Neural cell (in vitro differentiated cells): ENCODE measurements around the gene MTPN. TPM values are rescaled to one million over a fixed set of nuclear protein-coding genes. Genes with fewer than 3 reads are reported as not detected.

Source experiments
- H2AFZ ChIP-seq: fragments of 200-600, 300-800 bp; sonication (generic), shearing (Covaris generic); 2 replicates; pipeline ENCODE4 v1.6.0; 2014; ENCODE audit warnings: low read depth, mild to moderate bottlenecking, antibody characterized with exemption, low read length, moderate library complexity
- H3F3A ChIP-seq: fragments of 200-600 bp; shearing (Covaris generic); 2 replicates; pipeline ENCODE4 v1.6.1; 2016; ENCODE audit warnings: mild to moderate bottlenecking, moderate library complexity, mixed read lengths, antibody characterized with exemption, low read length; ENCODE audit not compliant: insufficient read depth, poor library complexity, severe bottlenecking
- H3K27ac ChIP-seq: fragments of 200-600, 300-800 bp; sonication (generic), shearing (Covaris generic); 2 replicates; pipeline ENCODE4 v1.5.1; 2014; ENCODE audit warnings: mild to moderate bottlenecking, low read length, moderate library complexity
- H3K27me3 ChIP-seq: fragments of 300-800, 200-600 bp; sonication (generic), shearing (Covaris generic); 2 replicates; pipeline ENCODE4 v1.6.0; 2014; ENCODE audit warnings: mild to moderate bottlenecking, low read depth, low read length, moderate library complexity; ENCODE audit not compliant: insufficient read depth
- H3K36me3 ChIP-seq: fragments of 300-800, 200-600 bp; sonication (generic), shearing (Covaris generic); 2 replicates; pipeline ENCODE4 v1.5.1; 2014; ENCODE audit warnings: mild to moderate bottlenecking, antibody characterized with exemption, low read length, moderate library complexity; ENCODE audit not compliant: insufficient read depth
- H3K4me2 ChIP-seq: fragments of 300-800, 200-600 bp; sonication (generic), shearing (Covaris generic); 2 replicates; pipeline ENCODE4 v1.6.0; 2014; ENCODE audit warnings: mild to moderate bottlenecking, low read length
- H3K4me3 ChIP-seq: fragments of 300-800, 200-600 bp; sonication (generic), shearing (Covaris generic); 2 replicates; pipeline ENCODE4 v1.5.1; 2014; ENCODE audit warnings: mild to moderate bottlenecking, low read length, moderate library complexity
- H3K79me2 ChIP-seq: fragments of 200-600 bp; shearing (Covaris generic); replicated peaks from 2 replicates; pipeline ENCODE4 v1.6.0; 2014; ENCODE audit warnings: mild to moderate bottlenecking, low read length, moderate library complexity; ENCODE audit not compliant: insufficient read depth
- H3K9ac ChIP-seq: fragments of 300-800, 200-600 bp; sonication (generic), shearing (Covaris generic); 2 replicates; pipeline ENCODE4 v1.6.1; 2016; ENCODE audit warnings: mild to moderate bottlenecking, low read length, mixed read lengths
- H3K9me2 ChIP-seq: fragments of 200-600 bp; shearing (Covaris generic); 2 replicates; pipeline ENCODE4 v1.6.1; 2016; ENCODE audit warnings: mild to moderate bottlenecking, low read length, mixed read lengths; ENCODE audit not compliant: insufficient read depth
- H3K9me3 ChIP-seq: fragments of 200-600, 300-800 bp; sonication (generic), shearing (Covaris generic); 2 replicates; pipeline ENCODE4 v1.6.1; 2016; ENCODE audit warnings: mild to moderate bottlenecking, mixed run types, low read length, moderate library complexity, mixed read lengths
- H4K20me1 ChIP-seq: fragments of 200-600 bp; shearing (Covaris generic); 2 replicates; pipeline ENCODE4 v1.6.1; 2016; ENCODE audit warnings: mild to moderate bottlenecking, mixed run types; ENCODE audit not compliant: insufficient read depth
- EP300 ChIP-seq: fragments of 450-650 bp; conservative IDR thresholded peaks from 2 replicates; pipeline ENCODE4 v1.6.1; 2014; ENCODE audit warnings: antibody characterized with exemption, mild to moderate bottlenecking, moderate library complexity; ENCODE audit not compliant: poor library complexity, severe bottlenecking
- EZH2 ChIP-seq: fragments of 200-600, 300-800 bp; shearing (Covaris generic), sonication (generic); IDR thresholded peaks from 2 replicates; pipeline ENCODE4 v1.6.1; 2014; ENCODE audit warnings: antibody characterized with exemption, low read length, borderline replicate concordance, mild to moderate bottlenecking; ENCODE audit not compliant: insufficient read depth, poor library complexity, severe bottlenecking
- MXI1 ChIP-seq: fragments of 450-650 bp; conservative IDR thresholded peaks from 2 replicates; pipeline ENCODE4 v1.6.1; 2014; ENCODE audit warnings: antibody characterized with exemption, mild to moderate bottlenecking; ENCODE audit not compliant: poor library complexity, severe bottlenecking
- POLR2AphosphoS5 ChIP-seq: IDR thresholded peaks from 2 replicates; pipeline ENCODE4 v1.6.1; 2012
- RAD21 ChIP-seq: fragments of 450-650 bp; conservative IDR thresholded peaks from 2 replicates; pipeline ENCODE4 v1.6.1; 2014; ENCODE audit warnings: antibody characterized with exemption, mild to moderate bottlenecking, moderate library complexity
- SMC3 ChIP-seq: fragments of 450-650 bp; conservative IDR thresholded peaks from 2 replicates; pipeline ENCODE4 v1.6.1; 2014; ENCODE audit warnings: antibody characterized with exemption, mild to moderate bottlenecking, moderate library complexity; ENCODE audit not compliant: poor library complexity
- TAF1 ChIP-seq: IDR thresholded peaks from 2 replicates; pipeline ENCODE4 v1.6.1; 2012; ENCODE audit warnings: low read depth
- polyA plus RNA-seq: library from polyadenylated mRNA; depleted of rRNA; stranded (reverse); fragments of >200 nt; gene quantifications from 2 replicates; pipeline ENCODE4 v1.2.3, GENCODE V29; 2014
- TF ChIP-seq, protein P1 (sequence below): IDR thresholded peaks from 2 replicates; pipeline ENCODE4 v1.6.1; 2012; ENCODE audit warnings: borderline replicate concordance
- TF ChIP-seq, protein P2 (sequence below): fragments of 450-650 bp; IDR thresholded peaks from 2 replicates; pipeline ENCODE4 v1.5.1; 2014; ENCODE audit warnings: antibody characterized with exemption, mild to moderate bottlenecking, moderate library complexity; ENCODE audit not compliant: poor library complexity, severe bottlenecking

MTPN gene
- polyA plus RNA-seq, 1 donor from 2014 or later, result 133 TPM

DNA sequence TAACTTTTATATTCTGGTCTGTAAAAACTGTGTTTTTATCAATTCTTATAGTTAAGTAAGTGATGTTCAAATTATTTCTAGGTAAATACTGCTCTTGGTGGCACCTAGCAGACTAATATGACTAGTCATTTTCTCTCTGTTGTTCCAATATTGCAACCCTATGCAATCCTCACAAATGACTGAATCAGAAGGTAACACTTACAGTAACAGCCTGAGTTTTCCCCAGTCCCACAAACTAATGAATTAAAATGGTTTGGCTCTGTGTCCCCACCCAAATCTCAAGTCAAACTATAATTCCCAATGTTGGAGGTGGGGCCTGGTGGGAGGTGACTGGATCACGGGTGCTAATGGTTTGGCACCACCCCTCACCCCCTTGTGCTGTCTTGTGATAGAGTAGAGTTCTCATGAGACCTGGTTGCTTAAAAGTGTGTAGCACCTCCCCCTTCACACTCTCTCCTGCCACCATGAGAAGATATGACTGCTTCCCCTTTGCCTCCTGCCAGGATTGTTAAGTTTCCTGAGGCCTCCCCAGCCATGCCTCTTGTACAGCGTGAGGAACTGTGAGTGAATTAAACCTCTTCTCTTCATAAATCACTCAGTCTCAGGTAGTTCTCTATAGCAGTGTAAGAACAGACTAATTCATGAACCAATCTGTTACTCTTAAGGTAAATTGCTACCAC, 43.5 kb downstream of the MTPN start:
- H3K79me2 ChIP-seq, result no peaks in the 10 kb centered on the region
- H3K36me3 ChIP-seq, result no peaks in the 10 kb centered on the region
- H4K20me1 ChIP-seq, result no peaks in the 10 kb centered on the region

DNA sequence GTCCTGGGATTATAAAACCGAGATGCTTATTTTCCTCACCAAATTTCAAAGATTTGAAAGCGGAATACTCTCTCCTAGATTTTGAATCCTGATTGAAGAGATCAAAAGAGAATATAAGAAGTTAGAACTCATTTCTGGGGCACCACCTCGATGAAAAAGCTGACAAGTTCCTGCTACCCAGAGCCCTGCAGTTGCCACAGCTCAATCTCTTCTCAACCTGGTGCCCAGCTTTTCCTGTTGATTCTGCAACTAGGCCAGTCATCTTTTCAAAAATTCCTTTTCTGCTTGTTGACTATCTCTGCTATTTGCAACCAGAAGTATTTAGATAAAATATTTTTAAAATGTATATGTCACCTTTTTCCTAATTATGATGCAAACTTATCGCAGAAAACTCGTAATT, 45.0 kb downstream of the MTPN start:
- no peaks in the 10 kb centered on the region for H3K36me3 ChIP-seq
- H3K79me2 ChIP-seq, result no peaks in the 10 kb centered on the region
- no peaks in the 10 kb centered on the region for H3K27me3 ChIP-seq
- H3K4me3 ChIP-seq, result no peak overlapping the region
- no peaks in the 10 kb centered on the region for H3K9me2 ChIP-seq
- TF ChIP-seq, protein P1, sequence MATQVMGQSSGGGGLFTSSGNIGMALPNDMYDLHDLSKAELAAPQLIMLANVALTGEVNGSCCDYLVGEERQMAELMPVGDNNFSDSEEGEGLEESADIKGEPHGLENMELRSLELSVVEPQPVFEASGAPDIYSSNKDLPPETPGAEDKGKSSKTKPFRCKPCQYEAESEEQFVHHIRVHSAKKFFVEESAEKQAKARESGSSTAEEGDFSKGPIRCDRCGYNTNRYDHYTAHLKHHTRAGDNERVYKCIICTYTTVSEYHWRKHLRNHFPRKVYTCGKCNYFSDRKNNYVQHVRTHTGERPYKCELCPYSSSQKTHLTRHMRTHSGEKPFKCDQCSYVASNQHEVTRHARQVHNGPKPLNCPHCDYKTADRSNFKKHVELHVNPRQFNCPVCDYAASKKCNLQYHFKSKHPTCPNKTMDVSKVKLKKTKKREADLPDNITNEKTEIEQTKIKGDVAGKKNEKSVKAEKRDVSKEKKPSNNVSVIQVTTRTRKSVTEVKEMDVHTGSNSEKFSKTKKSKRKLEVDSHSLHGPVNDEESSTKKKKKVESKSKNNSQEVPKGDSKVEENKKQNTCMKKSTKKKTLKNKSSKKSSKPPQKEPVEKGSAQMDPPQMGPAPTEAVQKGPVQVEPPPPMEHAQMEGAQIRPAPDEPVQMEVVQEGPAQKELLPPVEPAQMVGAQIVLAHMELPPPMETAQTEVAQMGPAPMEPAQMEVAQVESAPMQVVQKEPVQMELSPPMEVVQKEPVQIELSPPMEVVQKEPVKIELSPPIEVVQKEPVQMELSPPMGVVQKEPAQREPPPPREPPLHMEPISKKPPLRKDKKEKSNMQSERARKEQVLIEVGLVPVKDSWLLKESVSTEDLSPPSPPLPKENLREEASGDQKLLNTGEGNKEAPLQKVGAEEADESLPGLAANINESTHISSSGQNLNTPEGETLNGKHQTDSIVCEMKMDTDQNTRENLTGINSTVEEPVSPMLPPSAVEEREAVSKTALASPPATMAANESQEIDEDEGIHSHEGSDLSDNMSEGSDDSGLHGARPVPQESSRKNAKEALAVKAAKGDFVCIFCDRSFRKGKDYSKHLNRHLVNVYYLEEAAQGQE, result no peak
- TF ChIP-seq EP300, result no peak
- TF ChIP-seq, protein P2, sequence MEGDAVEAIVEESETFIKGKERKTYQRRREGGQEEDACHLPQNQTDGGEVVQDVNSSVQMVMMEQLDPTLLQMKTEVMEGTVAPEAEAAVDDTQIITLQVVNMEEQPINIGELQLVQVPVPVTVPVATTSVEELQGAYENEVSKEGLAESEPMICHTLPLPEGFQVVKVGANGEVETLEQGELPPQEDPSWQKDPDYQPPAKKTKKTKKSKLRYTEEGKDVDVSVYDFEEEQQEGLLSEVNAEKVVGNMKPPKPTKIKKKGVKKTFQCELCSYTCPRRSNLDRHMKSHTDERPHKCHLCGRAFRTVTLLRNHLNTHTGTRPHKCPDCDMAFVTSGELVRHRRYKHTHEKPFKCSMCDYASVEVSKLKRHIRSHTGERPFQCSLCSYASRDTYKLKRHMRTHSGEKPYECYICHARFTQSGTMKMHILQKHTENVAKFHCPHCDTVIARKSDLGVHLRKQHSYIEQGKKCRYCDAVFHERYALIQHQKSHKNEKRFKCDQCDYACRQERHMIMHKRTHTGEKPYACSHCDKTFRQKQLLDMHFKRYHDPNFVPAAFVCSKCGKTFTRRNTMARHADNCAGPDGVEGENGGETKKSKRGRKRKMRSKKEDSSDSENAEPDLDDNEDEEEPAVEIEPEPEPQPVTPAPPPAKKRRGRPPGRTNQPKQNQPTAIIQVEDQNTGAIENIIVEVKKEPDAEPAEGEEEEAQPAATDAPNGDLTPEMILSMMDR, result no peak
- no peak for TF ChIP-seq RAD21
- no peak for TF ChIP-seq MXI1
- H2AFZ ChIP-seq, result no peak overlapping the region
- no peak overlapping the region for H3K27ac ChIP-seq
- H3K4me2 ChIP-seq, result no peak overlapping the region
- no peaks in the 10 kb centered on the region for H3F3A ChIP-seq
- H3K9me3 ChIP-seq, result no peaks in the 10 kb centered on the region
- no peak overlapping the region for H3K9ac ChIP-seq
- no peaks in the 10 kb centered on the region for H4K20me1 ChIP-seq

More for the DNA sequence above, 43.5 kb downstream of the MTPN start:
- TF ChIP-seq SMC3 (no peak), EZH2 (no peak), POLR2AphosphoS5 (no peak), EP300 (no peak), MXI1 (no peak), RAD21 (no peak), TAF1 (no peak)
- TF ChIP-seq, protein P1, result no peak
- TF ChIP-seq, protein P2, result no peak
- H3F3A ChIP-seq, result no peaks in the 10 kb centered on the region
- no peak overlapping the region for H3K4me3 ChIP-seq
- no peak overlapping the region for H3K4me2 ChIP-seq
- H3K27me3 ChIP-seq, result no peaks in the 10 kb centered on the region
- H3K9ac ChIP-seq, result no peak overlapping the region
- H2AFZ ChIP-seq, result no peak overlapping the region
- H3K9me2 ChIP-seq, result no peaks in the 10 kb centered on the region
- H3K27ac ChIP-seq, result no peak overlapping the region
- H3K9me3 ChIP-seq, result no peaks in the 10 kb centered on the region
